LNCAP (cell line): ENCODE data around the gene ABHD17B.

ENCODE experiments used
- TF ChIP-seq, protein P1 (sequence below): fragments of 450-650 bp; IDR thresholded peaks from 2 replicates; pipeline ENCODE4 v1.5.1; 2017; ENCODE audit warnings: mild to moderate bottlenecking

Gene ABHD17B

DNA sequence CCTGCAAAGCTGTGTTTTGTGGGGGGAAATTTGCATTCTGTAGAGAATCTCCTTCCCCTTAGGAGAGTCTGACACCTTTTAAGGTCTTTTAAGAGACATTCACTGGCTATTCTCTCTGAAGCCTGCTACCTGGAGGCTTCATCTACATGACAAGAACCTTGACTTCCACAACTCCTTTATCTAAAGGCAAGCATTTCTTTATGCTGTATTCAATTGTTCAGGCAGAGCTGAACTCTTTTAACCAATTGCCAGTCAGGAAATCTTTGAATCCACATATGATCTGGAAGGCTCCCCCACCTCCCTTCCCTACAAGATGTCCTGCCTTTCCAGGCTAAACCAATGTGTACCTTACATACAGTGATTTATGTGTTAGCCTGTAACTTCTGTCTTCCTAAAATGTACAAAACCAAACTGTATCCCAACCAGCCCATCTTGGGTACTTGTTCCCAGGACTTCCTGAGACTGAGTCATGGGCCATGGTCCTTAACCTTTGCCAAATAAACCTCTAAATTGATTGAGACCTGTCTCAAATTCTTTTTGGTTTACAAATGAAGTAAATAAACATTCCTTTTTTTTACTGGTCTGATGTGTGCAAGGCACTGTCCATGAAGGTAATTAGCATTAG is 10.3 kb upstream of the ABHD17B start:
- TF ChIP-seq, protein P1, sequence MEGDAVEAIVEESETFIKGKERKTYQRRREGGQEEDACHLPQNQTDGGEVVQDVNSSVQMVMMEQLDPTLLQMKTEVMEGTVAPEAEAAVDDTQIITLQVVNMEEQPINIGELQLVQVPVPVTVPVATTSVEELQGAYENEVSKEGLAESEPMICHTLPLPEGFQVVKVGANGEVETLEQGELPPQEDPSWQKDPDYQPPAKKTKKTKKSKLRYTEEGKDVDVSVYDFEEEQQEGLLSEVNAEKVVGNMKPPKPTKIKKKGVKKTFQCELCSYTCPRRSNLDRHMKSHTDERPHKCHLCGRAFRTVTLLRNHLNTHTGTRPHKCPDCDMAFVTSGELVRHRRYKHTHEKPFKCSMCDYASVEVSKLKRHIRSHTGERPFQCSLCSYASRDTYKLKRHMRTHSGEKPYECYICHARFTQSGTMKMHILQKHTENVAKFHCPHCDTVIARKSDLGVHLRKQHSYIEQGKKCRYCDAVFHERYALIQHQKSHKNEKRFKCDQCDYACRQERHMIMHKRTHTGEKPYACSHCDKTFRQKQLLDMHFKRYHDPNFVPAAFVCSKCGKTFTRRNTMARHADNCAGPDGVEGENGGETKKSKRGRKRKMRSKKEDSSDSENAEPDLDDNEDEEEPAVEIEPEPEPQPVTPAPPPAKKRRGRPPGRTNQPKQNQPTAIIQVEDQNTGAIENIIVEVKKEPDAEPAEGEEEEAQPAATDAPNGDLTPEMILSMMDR, result no peak

DNA sequence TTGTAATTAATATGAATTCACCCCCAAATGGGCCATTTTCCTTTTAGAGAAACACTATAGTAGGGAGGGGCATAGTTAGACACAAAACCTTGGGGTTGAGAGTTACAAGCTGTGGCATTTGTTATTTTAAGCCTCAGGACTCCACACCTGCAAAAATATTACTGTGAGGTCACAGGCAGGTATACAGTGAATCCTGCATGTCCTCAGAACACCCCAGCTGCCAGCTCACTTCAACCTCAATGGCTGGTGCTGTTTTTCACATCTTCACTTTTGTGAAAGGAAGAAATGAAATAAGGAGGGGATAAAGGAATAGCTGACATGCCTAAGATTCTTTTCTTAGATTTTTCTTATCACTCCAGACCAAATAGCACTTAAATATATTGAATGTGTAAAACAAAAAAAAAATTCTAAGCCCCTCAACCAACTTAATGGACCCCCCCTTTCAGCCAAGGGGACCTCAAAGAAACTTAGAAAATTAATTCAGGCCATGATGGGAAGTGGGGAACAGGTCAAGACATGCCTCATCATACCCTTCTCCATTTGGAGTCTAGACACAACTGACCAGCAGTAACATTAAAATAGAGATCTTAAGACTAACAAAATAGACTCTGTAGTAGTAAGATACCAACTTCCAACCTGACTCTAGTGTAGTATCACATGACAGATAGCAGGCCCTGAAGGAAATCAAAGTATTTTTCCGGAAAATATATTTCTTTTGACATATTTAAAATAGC is 9.6 kb upstream of the ABHD17B start:
- TF ChIP-seq, protein P1, result no peak

DNA sequence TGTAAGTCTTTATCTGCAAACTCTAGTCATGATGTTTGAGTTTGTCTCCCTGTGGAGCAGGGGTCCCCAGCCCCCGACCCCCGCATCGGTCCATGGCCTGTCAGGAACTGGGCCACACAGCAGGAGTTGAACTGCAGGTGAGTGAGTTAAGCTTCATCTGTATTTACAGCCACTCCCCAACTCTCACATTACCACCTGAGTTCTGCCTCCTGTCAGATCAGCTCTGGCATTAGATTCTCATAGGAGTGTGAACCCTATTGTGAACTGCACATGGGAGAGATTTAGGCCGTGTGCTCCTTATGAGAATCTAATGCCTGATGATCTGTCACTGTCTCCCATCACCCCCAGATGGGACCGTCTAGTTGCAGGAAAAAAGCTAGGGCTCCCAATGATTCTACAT is 7.4 kb upstream of the ABHD17B start:
- TF ChIP-seq, protein P1, result no peak

DNA sequence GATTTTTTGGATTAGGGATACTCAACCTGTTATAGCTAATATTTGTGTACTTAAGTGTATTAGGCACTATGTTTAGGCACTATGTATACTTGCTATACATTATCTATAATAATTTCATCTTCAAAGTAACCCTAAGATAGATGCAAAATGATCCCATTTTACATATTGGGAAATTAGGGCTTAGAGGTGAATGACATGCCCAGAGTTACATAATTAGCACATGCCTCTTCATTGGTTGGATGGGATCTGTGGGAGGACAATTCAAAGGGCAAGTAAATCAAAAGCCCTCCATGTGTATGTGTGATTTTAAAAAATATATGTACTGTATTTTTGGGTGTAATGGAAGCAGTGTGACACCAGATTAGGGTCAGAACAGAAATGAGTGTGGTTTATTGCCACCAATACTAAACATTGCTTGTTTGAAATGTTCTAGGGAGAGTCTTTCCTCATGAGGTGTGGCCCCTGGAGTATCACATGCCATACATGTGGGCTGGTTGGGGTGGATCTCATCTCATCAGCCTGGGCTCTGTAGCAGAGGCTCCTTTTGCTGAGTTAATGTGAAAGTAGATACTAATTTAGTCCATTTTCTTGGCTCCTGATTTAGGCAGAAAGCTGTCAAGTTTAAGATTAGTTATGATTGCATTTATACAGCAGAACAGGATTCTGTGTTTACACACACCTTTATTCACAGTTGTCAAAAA is 6.0 kb upstream of the ABHD17B start:
- TF ChIP-seq, protein P1, result no peak

DNA sequence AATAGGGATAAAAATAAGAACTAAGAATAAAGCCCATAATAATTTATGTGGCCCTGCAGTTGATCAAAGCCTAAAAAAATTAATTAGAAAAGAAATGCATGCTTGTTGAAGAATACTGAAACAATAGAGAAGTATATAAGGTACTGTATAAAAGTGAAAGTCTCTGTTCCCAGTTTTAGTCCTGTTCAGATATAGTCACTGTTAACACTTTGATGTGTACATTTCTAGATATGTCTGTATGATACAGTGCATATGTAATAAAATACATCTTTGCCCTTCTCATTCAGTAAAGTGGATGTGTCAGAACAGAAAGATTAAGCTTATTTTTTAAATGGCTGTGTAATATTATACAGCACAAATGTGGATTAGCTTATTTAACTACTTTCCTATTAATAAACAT is 4.5 kb upstream of the ABHD17B start:
- TF ChIP-seq, protein P1, result no peak

DNA sequence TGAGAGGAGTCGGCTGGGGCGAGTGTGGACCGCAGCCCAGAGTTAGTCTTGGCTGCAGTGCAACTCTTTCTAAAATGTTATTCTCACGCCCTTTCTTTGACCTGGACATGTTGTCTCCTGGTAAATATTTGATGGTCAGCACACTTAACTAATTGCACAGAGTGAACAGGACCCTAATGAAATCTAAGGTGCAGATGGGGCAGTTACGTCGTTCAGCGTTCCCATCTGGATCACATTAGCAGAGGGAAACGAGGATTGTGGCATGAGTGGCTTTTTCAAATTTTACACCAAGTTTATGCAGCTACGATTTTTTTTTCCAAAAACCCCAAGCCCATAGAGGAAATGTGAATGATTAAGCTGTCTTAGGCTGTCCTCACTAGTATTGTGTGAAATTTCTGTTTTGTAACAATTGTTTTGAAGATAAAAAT is 929 bp upstream of the ABHD17B start:
- TF ChIP-seq, protein P1, result no peak

DNA sequence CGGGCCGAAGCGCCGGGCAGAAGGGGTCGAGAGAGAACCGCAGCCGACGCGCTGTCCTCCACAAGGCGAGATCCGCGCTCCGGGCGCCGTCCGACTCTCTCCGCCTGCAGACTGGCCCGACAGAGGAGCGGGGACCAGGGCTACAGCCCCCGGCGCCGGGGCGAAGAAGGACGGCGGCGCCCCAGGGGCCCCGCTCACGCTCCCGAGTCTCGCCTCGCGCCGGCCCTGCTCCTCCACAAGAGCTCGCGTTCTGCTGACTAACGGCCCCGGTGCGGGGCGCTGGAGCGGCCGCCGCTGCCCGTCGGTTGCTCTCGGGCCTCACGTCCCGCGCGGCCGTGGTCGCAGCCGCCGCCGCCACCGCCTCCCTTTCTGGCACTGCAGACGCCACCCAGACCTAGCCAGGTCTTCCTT is 338 bp downstream of the ABHD17B start:
- TF ChIP-seq, protein P1, result no peak
